Esophagus muscularis mucosa (tissue), 4 donors: Measurements from ENCODE around the gene PHF5A. TPM values are rescaled to one million over a fixed set of nuclear protein-coding genes. Genes with fewer than 3 reads are reported as not detected.

Experiments used
- DNase-seq: peaks from one replicate; pipeline ENCODE4 v3.0.0-alpha.2; 2017; ENCODE audit errors: extremely low spot score
- H3K27ac ChIP-seq, 4 donors: fragments of 200-600 bp; sonication (generic); replicated peaks in 1 of 4; 1 replicate in 3 of 4; 2 replicates in 1 of 4; pipeline ENCODE4 v1.5.1; 2016 to 2019; ENCODE audit warnings: mild to moderate bottlenecking in 1 of 4
- H3K27me3 ChIP-seq, 4 donors: fragments of 200-600 bp; sonication (generic); one replicate each; pipeline versions ENCODE4 v1.5.1 to v1.6.0; 2016 to 2019
- H3K36me3 ChIP-seq, 4 donors: fragments of 200-600 bp; sonication (generic); one replicate each; pipeline ENCODE4 v1.5.1; 2016 to 2019
- H3K4me1 ChIP-seq, 4 donors: fragments of 200-600 bp; sonication (generic); one replicate each; pipeline ENCODE4 v1.5.1; 2016 to 2019
- H3K4me3 ChIP-seq, 4 donors: fragments of 200-600 bp; sonication (generic); 1 replicate in 2 of 4; 2 replicates in 2 of 4; pipeline ENCODE4 v1.5.1; 2016 to 2019; ENCODE audit warnings: mild to moderate bottlenecking in 4 of 4, moderate library complexity in 1 of 4
- H3K9me3 ChIP-seq, 4 donors: fragments of 200-600 bp; sonication (generic); 1 replicate in 3 of 4; 2 replicates in 1 of 4; pipeline ENCODE4 v1.5.1; 2016 to 2019
- EP300 ChIP-seq: sonication (generic); formaldehyde crosslinking; IDR thresholded peaks from one replicate; pipeline ENCODE4 v1.6.1; 2017; ENCODE audit warnings: antibody characterized with exemption
- POLR2A ChIP-seq: fragments of 450-650 bp; IDR thresholded peaks from one replicate; pipeline ENCODE4 v1.6.1; 2017; ENCODE audit warnings: antibody characterized with exemption, moderate library complexity, mild to moderate bottlenecking, low read depth
- POLR2AphosphoS5 ChIP-seq, 2 donors: sonication (generic); formaldehyde crosslinking; IDR thresholded peaks; one replicate each; pipeline ENCODE4 v1.6.1; 2017; ENCODE audit warnings: antibody characterized with exemption in 2 of 2
- WGBS: methylation state at CpG from one replicate; pipeline ENCODE4 v1.1.5; 2018; 5-methylcytosine and 5-hydroxymethylcytosine counted together
- intact Hi-C: fragments of 100-400 bp; cut with DNase I; formaldehyde crosslinking; loops from one replicate; pipeline ENCODE4 v1.15.1; 2023
- total RNA-seq, 4 donors: library from RNA; depleted of rRNA; stranded (reverse); fragments of >200 nt; gene quantifications; one replicate each; pipeline versions ENCODE4 v1.1.0 to v1.2.1, GENCODE V29; 2016
- TF ChIP-seq, protein P1 (sequence below), 3 experiments: fragments of 200-600 bp in 2 of 3; fragments of 450-650 bp in 1 of 3; sonication (generic) in 2 of 3; IDR thresholded peaks; one replicate each; pipeline ENCODE4 v1.5.1; 2017 to 2019; ENCODE audit warnings: antibody characterized with exemption in 3 of 3, mild to moderate bottlenecking in 2 of 3, moderate library complexity in 1 of 3

The PHF5A gene
- total RNA-seq, 4 donors from 2014 or later = 36.5 to 46.1 (median 42.2) TPM

DNA sequence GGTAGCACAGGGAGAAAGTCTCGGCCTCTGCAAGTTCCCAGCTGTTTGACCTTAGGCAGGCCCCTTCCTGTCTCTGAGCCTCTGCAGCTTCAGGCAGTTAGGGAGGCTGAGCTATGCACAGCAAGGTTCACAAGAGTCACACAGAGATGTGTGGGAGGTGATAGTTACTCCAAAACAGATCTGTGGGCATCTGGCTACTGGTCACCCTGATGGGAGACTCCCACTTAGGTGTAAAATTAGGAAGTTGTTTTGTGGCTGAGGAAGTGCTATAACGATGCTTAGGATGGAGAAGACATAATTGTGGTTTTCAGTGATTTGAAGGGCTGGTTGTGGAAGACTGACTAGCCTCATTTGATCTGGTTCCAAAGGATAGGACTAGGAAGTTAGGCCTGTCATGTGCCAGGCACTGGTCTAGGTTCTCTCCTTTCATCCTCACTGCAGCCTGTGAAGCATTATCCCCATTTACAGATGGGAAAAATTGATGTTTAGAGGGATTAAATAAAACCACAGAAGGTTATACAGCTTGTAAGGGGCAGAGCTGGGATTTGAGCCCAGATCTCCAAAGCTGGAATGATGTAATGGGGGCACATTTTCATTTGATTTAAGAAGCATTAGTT lies 13.9 kb upstream of the PHF5A start:
- H3K9me3 ChIP-seq = no peaks in the 10 kb centered on the region
- no peak for DNase-seq
- no peaks in the 10 kb centered on the region for H3K27me3 ChIP-seq
- TF ChIP-seq POLR2A (no peak), POLR2AphosphoS5 (IDR thresholded peaks at IDR 0.05) (no peak), EP300 (no peak)
- TF ChIP-seq, protein P1, sequence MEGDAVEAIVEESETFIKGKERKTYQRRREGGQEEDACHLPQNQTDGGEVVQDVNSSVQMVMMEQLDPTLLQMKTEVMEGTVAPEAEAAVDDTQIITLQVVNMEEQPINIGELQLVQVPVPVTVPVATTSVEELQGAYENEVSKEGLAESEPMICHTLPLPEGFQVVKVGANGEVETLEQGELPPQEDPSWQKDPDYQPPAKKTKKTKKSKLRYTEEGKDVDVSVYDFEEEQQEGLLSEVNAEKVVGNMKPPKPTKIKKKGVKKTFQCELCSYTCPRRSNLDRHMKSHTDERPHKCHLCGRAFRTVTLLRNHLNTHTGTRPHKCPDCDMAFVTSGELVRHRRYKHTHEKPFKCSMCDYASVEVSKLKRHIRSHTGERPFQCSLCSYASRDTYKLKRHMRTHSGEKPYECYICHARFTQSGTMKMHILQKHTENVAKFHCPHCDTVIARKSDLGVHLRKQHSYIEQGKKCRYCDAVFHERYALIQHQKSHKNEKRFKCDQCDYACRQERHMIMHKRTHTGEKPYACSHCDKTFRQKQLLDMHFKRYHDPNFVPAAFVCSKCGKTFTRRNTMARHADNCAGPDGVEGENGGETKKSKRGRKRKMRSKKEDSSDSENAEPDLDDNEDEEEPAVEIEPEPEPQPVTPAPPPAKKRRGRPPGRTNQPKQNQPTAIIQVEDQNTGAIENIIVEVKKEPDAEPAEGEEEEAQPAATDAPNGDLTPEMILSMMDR (IDR thresholded peaks at IDR 0.05) = no peak
- H3K36me3 ChIP-seq = peaks cover 0 to 9% (median 0%) of the 10 kb centered on the region in 4 donors
- peaks cover 81 to 99% (median 97%) of the 10 kb centered on the region in 4 donors for H3K4me1 ChIP-seq
- WGBS = 35% methylated on average over 2 of the region's 2 CpGs
- H3K4me3 ChIP-seq = no peak overlapping the region
- H3K27ac ChIP-seq = peak overlapping the region; percentile 82 to 95 (median 86)
- intact Hi-C loops = loop anchor here (5.0 kb wide), 1 partner anchor 35 kb away; no protein-coding TSS in a partner anchor

DNA sequence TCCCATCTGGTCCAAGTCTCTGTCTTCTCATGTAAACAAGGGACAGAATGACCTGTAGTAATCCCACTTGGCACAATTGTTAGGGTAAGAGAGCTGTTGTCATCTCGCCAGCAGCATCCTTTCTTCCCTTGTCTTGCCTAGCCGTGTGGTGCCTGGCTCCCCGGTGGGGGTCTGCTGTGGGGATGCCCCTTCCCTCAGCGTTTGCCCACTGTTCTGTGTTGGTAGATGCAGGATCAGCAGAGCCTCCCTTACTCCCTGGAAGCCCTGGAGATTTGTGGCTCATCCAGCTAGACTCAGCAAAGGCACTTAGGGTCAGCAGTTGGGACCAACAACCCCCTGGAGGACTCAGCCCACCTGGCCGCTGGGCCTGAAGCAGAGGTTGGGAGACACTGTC lies 13.4 kb upstream of the PHF5A start:
- no peaks in the 10 kb centered on the region for H3K27me3 ChIP-seq
- peaks cover 76 to 99% (median 97%) of the 10 kb centered on the region in 4 donors for H3K4me1 ChIP-seq
- peak overlapping the region; percentile 82 to 95 (median 86) for H3K27ac ChIP-seq
- H3K36me3 ChIP-seq = peaks cover 0 to 12% (median 0%) of the 10 kb centered on the region in 4 donors
- no peak for DNase-seq
- intact Hi-C loops = loop anchor here (5.0 kb wide), 1 partner anchor 35 kb away; no protein-coding TSS in a partner anchor
- 47% methylated on average over 4 of the region's 5 CpGs for WGBS
- H3K9me3 ChIP-seq = no peaks in the 10 kb centered on the region
- TF ChIP-seq, protein P1 (IDR thresholded peaks at IDR 0.05) = no peak
- no peak for TF ChIP-seq POLR2A
- no peak for TF ChIP-seq EP300
- TF ChIP-seq POLR2AphosphoS5 (IDR thresholded peaks at IDR 0.05) = no peak
- H3K4me3 ChIP-seq = no peak overlapping the region

DNA sequence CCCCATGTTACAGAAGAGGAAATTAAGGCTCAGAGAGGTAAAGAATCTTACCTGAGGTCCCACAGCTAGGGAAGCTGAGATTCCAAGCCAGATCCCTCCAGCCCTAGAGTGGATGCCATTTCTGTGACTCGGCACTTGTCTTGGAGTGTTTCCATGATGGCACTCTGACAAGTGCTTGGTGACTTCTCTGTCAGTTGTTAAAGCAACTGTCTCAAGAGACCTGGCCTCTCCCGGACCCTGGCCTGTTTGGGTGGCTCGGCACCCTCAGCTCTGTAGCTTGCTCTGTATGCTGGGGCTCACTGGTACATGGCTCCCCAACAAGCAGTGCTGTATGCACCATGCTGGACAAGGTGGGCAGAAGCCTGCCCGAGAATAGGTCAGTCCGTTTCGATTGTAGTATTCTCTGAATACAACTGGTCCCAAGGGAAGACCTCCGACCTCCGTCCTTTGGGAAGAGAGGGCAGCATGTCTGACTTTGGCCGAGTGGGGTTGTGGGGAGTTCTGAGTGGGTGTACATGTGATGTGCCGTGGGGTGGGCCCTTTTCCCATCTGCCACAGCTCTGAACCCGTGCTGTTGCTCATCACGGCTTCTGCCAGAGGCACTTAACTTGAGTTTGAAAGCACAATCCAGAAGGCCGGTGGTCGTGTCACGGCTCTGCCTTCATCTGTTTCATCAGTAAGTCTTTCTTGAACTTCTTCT lies 12.8 kb upstream of the PHF5A start:
- peak in 1 of 2 donors; percentile 47 for TF ChIP-seq POLR2AphosphoS5 (IDR thresholded peaks at IDR 0.05)
- no peak for TF ChIP-seq POLR2A
- Histone ChIP-seq H3K27ac (peak overlapping the region; percentile 82 to 95 (median 86)), H3K9me3 (no peaks in the 10 kb centered on the region), H3K27me3 (no peaks in the 10 kb centered on the region), H3K4me1 (peaks cover 70 to 99% (median 95%) of the 10 kb centered on the region in 4 donors), H3K36me3 (peaks cover 0 to 12% (median 0%) of the 10 kb centered on the region in 4 donors), H3K4me3 (no peak overlapping the region)
- no peak for DNase-seq
- WGBS = 58% methylated on average over 14 of the region's 15 CpGs
- intact Hi-C loops = loop anchor here (5.0 kb wide), 1 partner anchor 36 kb away; no protein-coding TSS in a partner anchor

DNA sequence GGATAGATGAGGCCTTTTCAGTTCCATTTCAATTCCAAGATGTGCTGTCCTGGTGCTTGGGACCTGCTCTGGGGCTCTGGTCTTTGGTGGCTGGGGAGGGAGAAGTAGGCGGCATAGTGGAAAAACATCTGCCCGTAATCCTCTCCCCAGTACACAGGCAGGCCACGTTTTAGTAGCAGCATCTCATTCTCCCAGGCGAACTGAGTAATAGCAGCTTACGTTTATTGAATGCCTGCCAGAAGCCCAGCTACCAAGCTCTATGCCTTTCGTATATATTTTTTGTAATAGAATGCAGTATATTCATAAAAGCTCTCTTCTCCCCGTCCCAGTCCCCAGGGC lies 11.9 kb upstream of the PHF5A start:
- no peak overlapping the region for H3K4me3 ChIP-seq
- no peak for DNase-seq
- H3K27me3 ChIP-seq = no peaks in the 10 kb centered on the region
- no peaks in the 10 kb centered on the region for H3K9me3 ChIP-seq
- intact Hi-C loops = loop anchor here (5.0 kb wide), 1 partner anchor 37 kb away; no protein-coding TSS in a partner anchor
- WGBS = 48% methylated on average over 7 of the region's 7 CpGs
- H3K27ac ChIP-seq = peak overlapping the region; percentile 82 to 95 (median 86)
- TF ChIP-seq POLR2AphosphoS5 (IDR thresholded peaks at IDR 0.05) = peak in 1 of 2 donors; percentile 18
- TF ChIP-seq EP300 = no peak
- peaks cover 0 to 12% (median 2%) of the 10 kb centered on the region in 4 donors for H3K36me3 ChIP-seq
- peaks cover 72 to 99% (median 95%) of the 10 kb centered on the region in 4 donors for H3K4me1 ChIP-seq

DNA sequence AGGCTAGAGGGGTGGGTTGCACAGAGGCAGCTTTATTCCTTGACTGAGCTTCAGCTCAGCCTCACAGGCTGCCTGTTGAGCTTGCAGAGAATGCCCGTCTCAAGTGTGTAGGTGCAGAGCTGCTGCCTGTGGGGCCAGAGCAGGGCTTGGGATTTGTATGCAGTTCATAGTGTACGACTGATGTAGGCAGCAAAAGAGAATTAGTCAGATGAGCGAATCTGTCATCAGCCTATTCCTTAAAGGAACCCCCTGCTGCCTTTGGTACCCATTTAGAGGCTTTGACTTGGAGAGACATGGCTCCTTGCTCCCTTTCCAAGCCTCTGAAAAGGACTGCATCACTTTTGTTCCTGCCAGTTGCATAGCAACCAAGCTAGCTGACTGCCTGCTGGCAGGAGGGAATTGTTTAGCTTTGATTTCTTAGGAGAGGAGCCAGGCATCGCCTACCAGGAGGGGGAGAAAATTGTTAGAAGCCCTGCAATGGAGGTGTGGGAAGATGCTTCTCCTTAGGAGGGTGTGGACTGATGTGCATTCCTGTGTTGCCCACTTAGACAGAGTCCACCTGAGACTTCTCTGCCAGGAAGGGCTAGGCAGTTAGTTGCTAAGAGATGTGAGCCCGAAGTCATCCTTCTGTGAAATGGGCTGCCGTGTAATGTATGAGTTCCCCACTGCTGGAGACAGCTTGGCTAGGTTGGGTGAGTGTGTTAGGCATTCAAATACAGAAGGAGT lies 11.3 kb upstream of the PHF5A start:
- DNase-seq = no peak
- peak overlapping the region; percentile 82 to 95 (median 86) for H3K27ac ChIP-seq
- H3K27me3 ChIP-seq = no peaks in the 10 kb centered on the region
- peaks cover 0 to 12% (median 3%) of the 10 kb centered on the region in 4 donors for H3K36me3 ChIP-seq
- intact Hi-C loops = loop anchor here (5.0 kb wide), 1 partner anchor 37 kb away; no protein-coding TSS in a partner anchor
- no peak for TF ChIP-seq EP300
- peak; percentile 55 to 61 for TF ChIP-seq POLR2AphosphoS5 (IDR thresholded peaks at IDR 0.05)
- TF ChIP-seq, protein P1 (IDR thresholded peaks at IDR 0.05) = peak in 1 of 3 experiments; percentile 34
- no peak for TF ChIP-seq POLR2A
- H3K9me3 ChIP-seq = no peaks in the 10 kb centered on the region
- no peak overlapping the region for H3K4me3 ChIP-seq
- H3K4me1 ChIP-seq = peaks cover 71 to 97% (median 95%) of the 10 kb centered on the region in 4 donors
- 34% methylated on average over 6 of the region's 6 CpGs for WGBS
